Common myeloid progenitor, CD34-positive (primary cell): ENCODE data around the gene DMAC1.

Source experiments
- CTCF ChIA-PET: fragments of 350-600 bp; sonication (Branson Sonifier 250); formaldehyde crosslinking; loops from one replicate; lab custom pipeline; 2021; ENCODE audit warnings: antibody characterized with exemption; lab: Charles Lee
- POLR2A ChIA-PET: fragments of 350-600 bp; sonication (Branson Sonifier 250); formaldehyde crosslinking; loops from one replicate; lab custom pipeline; 2021; ENCODE audit warnings: antibody characterized with exemption; lab: Charles Lee
- DNase-seq, 3 donors: peaks; one replicate each; pipeline versions ENCODE4 v3.0.0 to v3.0.0-alpha.2; 2013
- H3K27ac ChIP-seq, 2 experiments: 1 replicate in 1 of 2; 2 replicates in 1 of 2; pipeline ENCODE4 v1.7.0; 2013; ENCODE audit warnings: inconsistent platforms in 2 of 2, low read length in 2 of 2, mild to moderate bottlenecking in 2 of 2, low read depth in 1 of 2, moderate library complexity in 1 of 2; ENCODE audit not compliant: severe bottlenecking in 2 of 2, insufficient read depth in 1 of 2, poor library complexity in 1 of 2
- H3K27me3 ChIP-seq, 5 experiments: replicated peaks in 2 of 5; 1 replicate in 3 of 5; 2 replicates in 2 of 5; pipeline versions ENCODE4 v1.6.1 to v1.7.0; 2013; ENCODE audit warnings: low read length in 4 of 5, mild to moderate bottlenecking in 2 of 5, moderate library complexity in 2 of 5, inconsistent platforms in 1 of 5; ENCODE audit not compliant: insufficient read depth in 5 of 5, control insufficient read depth in 4 of 5
- H3K36me3 ChIP-seq, 4 experiments: 1 replicate in 2 of 4; 2 replicates in 2 of 4; pipeline versions ENCODE4 v1.6.1 to v1.7.0; 2013; ENCODE audit warnings: low read length in 3 of 4, control low read depth in 1 of 4, mild to moderate bottlenecking in 1 of 4; ENCODE audit not compliant: control insufficient read depth in 4 of 4, insufficient read depth in 4 of 4
- H3K4me1 ChIP-seq, 4 experiments: 1 replicate in 3 of 4; 2 replicates in 1 of 4; pipeline versions ENCODE4 v1.6.1 to v1.7.1; 2013; ENCODE audit warnings: low read length in 3 of 4, mild to moderate bottlenecking in 3 of 4, control low read depth in 1 of 4, inconsistent platforms in 1 of 4, moderate library complexity in 1 of 4; ENCODE audit not compliant: control insufficient read depth in 4 of 4, insufficient read depth in 4 of 4; ENCODE audit errors: control extremely low read depth in 1 of 4
- H3K4me3 ChIP-seq, 7 experiments: 1 replicate in 4 of 7; 2 replicates in 3 of 7; pipeline versions ENCODE4 v1.5.1 to v1.7.0; 2013; ENCODE audit warnings: mild to moderate bottlenecking in 7 of 7, low read length in 6 of 7, moderate library complexity in 6 of 7, inconsistent platforms in 2 of 7, low read depth in 2 of 7, control low read depth in 1 of 7; ENCODE audit not compliant: insufficient read depth in 4 of 7, control insufficient read depth in 1 of 7; ENCODE audit errors: extremely low read depth in 1 of 7
- H3K9me3 ChIP-seq, 5 experiments: 1 replicate in 4 of 5; 2 replicates in 1 of 5; pipeline versions ENCODE4 v1.6.1 to v1.7.1; 2013; ENCODE audit warnings: low read length in 4 of 5, mild to moderate bottlenecking in 2 of 5, inconsistent platforms in 1 of 5, low read depth in 1 of 5, moderate library complexity in 1 of 5; ENCODE audit not compliant: control insufficient read depth in 4 of 5, insufficient read depth in 2 of 5; ENCODE audit errors: control extremely low read depth in 1 of 5
- WGBS: methylation state at CpG from one replicate; pipeline ENCODE4 v1.1.5; 2013; ENCODE audit not compliant: insufficient coverage; 5-methylcytosine and 5-hydroxymethylcytosine counted together

Gene DMAC1

GRCh38 chr9:7802666-7803065 is 3.1 kb upstream of the DMAC1 start:
- ChIA-PET CTCF (no interaction called here), POLR2A (no interaction called here)
- H3K4me1 ChIP-seq = peaks cover 7 to 12% (median 8%) of the 10 kb centered on the region in 4 experiments
- no peak for DNase-seq
- no peak overlapping the region for H3K4me3 ChIP-seq
- H3K9me3 ChIP-seq = no peaks in the 10 kb centered on the region
- no peaks in the 10 kb centered on the region for H3K36me3 ChIP-seq
- no peaks in the 10 kb centered on the region for H3K27me3 ChIP-seq
- no peak overlapping the region for H3K27ac ChIP-seq

- Histone ChIP-seq H3K27me3 (no peaks in the 10 kb centered on the region), H3K36me3 (peaks cover 3 to 18% (median 9%) of the 10 kb centered on the region in 4 experiments), H3K27ac (peak overlapping the region in 1 of 2 experiments; percentile 49), H3K9me3 (no peaks in the 10 kb centered on the region), H3K4me1 (peaks cover 7 to 12% (median 8%) of the 10 kb centered on the region in 4 experiments), H3K4me3 (peak overlapping the region in 6 of 7 experiments; percentile 75 to 89 (median 86))
- ChIA-PET CTCF (no interaction called here), POLR2A (no interaction called here)
- no peak for DNase-seq
- 0% methylated on average over 1 of the region's 8 CpGs for WGBS
These were observed 337 bp upstream of the DMAC1 start for GRCh38 chr9:7799944-7800285.

GRCh38 chr9:7794196-7794595 is 5.4 kb downstream of the DMAC1 start:
- 95% methylated on average over 3 of the region's 3 CpGs for WGBS
- ChIA-PET CTCF (no interaction called here), POLR2A (no interaction called here)
- peaks cover 7 to 9% (median 8%) of the 10 kb centered on the region in 4 experiments for H3K4me1 ChIP-seq
- no peak overlapping the region for H3K4me3 ChIP-seq
- peaks cover 8 to 42% (median 16%) of the 10 kb centered on the region in 4 experiments for H3K36me3 ChIP-seq
- H3K27ac ChIP-seq = no peak overlapping the region
- no peak for DNase-seq
- no peaks in the 10 kb centered on the region for H3K9me3 ChIP-seq
- no peaks in the 10 kb centered on the region for H3K27me3 ChIP-seq

- Histone ChIP-seq H3K4me3 (no peak overlapping the region), H3K36me3 (peaks cover 8 to 34% (median 16%) of the 10 kb centered on the region in 4 experiments), H3K4me1 (no peaks in the 10 kb centered on the region), H3K27ac (no peak overlapping the region), H3K9me3 (no peaks in the 10 kb centered on the region), H3K27me3 (no peaks in the 10 kb centered on the region)
- ChIA-PET POLR2A (no interaction called here), CTCF (no interaction called here)
- WGBS = 100% methylated on average over 2 of the region's 4 CpGs
- DNase-seq = no peak
These were observed 8.2 kb downstream of the DMAC1 start for GRCh38 chr9:7791394-7791793.

DNA sequence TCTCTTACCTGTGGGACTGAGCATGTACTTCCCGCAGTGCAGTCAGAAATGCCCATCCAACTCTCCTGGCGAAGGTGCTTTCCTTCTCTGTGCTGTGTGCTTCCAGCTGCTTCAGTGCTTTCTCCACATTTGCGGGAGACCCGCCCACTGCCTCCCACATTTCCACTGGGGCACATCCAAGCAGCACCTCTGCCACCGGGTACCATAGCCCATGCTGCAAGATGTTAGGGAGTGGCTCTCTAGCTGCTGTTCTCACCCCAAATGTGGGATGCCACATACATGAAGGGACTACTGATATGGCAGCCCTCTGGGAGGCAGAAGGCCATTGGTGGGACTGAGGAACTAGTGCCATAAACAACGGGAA is 8.8 kb downstream of the DMAC1 start:
- Histone ChIP-seq H3K4me1 (no peaks in the 10 kb centered on the region), H3K27ac (no peak overlapping the region), H3K36me3 (peaks cover 8 to 30% (median 14%) of the 10 kb centered on the region in 4 experiments), H3K9me3 (no peaks in the 10 kb centered on the region), H3K4me3 (no peak overlapping the region), H3K27me3 (no peaks in the 10 kb centered on the region)
- CTCF ChIA-PET = no interaction called here
- WGBS = 97% methylated on average over 6 of the region's 6 CpGs
- no peak for DNase-seq
- POLR2A ChIA-PET = no interaction called here

DNA sequence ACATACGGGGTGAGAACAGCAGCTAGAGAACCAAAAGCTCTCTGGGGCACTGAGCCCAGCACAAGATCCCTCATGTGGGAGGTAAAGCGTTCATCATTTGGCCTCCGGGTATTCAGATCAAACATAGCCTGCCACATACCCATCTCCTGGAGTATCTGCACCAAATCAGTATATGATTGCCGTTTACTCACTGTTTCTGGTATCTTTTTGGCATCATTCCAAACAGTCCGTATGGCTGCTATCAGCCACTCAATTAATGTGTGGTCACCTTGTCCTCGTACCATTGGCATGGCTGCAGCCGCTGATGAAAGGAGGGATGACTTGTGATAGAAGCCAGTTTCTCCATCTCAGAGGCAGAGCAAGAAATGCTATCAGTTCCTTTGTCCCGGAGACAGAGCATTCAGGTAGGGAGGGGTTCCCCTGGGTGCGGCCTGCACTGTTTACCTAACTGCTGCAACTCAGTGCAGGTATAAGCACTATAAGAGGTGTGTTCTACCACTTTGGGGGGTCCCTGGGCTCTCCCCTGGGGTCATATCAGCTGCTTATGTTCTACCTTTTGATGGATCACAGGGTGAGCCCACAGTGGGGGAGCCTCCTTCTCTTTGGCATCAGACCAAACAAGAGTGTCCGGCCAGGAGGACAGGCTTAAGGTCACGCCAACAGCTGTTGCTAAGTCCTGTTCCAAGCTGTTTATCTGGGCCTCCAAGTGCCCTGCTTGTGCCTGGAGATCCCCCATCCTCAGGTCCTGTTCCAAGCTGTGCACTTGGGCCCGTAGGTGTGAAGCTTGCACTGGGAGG is 9.4 kb downstream of the DMAC1 start:
- DNase-seq = no peak

DNA sequence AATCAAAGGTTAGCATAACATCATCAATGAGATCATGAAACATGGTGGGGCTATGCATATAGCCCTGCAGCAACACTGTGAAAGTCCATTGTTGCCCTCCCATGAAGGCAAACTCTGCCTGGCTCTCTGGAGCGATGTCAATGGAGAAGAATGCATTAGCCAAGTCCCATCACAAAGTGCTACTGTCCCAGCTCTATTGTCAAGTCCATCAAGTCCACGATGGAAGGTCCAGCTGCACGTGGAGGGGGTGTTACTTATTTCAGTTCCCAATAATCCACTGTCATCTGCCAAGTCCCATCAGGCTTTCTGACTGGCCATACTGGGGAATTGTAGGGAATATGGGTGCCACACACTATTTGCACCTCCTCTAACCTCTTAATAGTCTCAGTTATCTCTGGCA is 10.8 kb downstream of the DMAC1 start:
- no peak for DNase-seq
- H3K36me3 ChIP-seq = peaks cover 0 to 15% (median 4%) of the 10 kb centered on the region in 4 experiments
- CTCF ChIA-PET = no interaction called here
- 100% methylated on average over 1 of the region's 3 CpGs for WGBS
- H3K27ac ChIP-seq = no peak overlapping the region
- H3K27me3 ChIP-seq = no peaks in the 10 kb centered on the region
- H3K4me1 ChIP-seq = no peaks in the 10 kb centered on the region
- POLR2A ChIA-PET = no interaction called here
- no peaks in the 10 kb centered on the region for H3K9me3 ChIP-seq
- no peak overlapping the region for H3K4me3 ChIP-seq

More for the DNA sequence above, 9.4 kb downstream of the DMAC1 start:
- no peak overlapping the region for H3K4me3 ChIP-seq
- ChIA-PET POLR2A (no interaction called here), CTCF (no interaction called here)
- no peaks in the 10 kb centered on the region for H3K27me3 ChIP-seq
- H3K36me3 ChIP-seq = peaks cover 3 to 24% (median 9%) of the 10 kb centered on the region in 4 experiments
- H3K4me1 ChIP-seq = no peaks in the 10 kb centered on the region
- no peak overlapping the region for H3K27ac ChIP-seq
- no peaks in the 10 kb centered on the region for H3K9me3 ChIP-seq
- WGBS = 91% methylated on average over 10 of the region's 12 CpGs
